Brain microvascular endothelial cell (primary cell): ENCODE data around the gene DGCR6L.
"Not testable (repeated sequence)": the region's sequence is repeated elsewhere in the genome, so short reads cannot be mapped to it uniquely, and the experiment has no call there.

Experiments used
- DNase-seq: peaks from one replicate; pipeline ENCODE4 v3.0.0-alpha.2; 2020
- H3K27ac ChIP-seq: fragments of 250-450 bp; sonication (Bioruptor Pico); 2 replicates; pipeline ENCODE4 v1.5.1; 2020; ENCODE audit warnings: mild to moderate bottlenecking, moderate library complexity
- H3K27me3 ChIP-seq: fragments of 250-450 bp; sonication (Bioruptor Pico); replicated peaks from 2 replicates; pipeline ENCODE4 v1.5.1; 2020; ENCODE audit warnings: mild to moderate bottlenecking
- H3K36me3 ChIP-seq: fragments of 250-450 bp; sonication (Bioruptor Pico); replicated peaks from 2 replicates; pipeline ENCODE4 v1.5.1; 2020; ENCODE audit warnings: mild to moderate bottlenecking
- H3K4me3 ChIP-seq: 2 replicates; pipeline ENCODE4 v1.5.1; 2011; ENCODE audit warnings: low read depth, mild to moderate bottlenecking, control low read depth, low read length, moderate library complexity
- CTCF ChIP-seq: IDR thresholded peaks from 2 replicates; pipeline ENCODE4 v1.5.1; 2011; ENCODE audit warnings: low read depth, mild to moderate bottlenecking, moderate library complexity, low read length, control low read depth, inconsistent platforms; ENCODE audit errors: missing control alignments
- in situ Hi-C: cut with HindIII; loops from 2 replicates; pipeline ENCODE4 v1.10.0; 2017; ENCODE audit warnings: low sequenced_read_pairs, low pct_ligation_motif_present

Gene DGCR6L

GRCh38 chr22:20284471-20285086 lies 35.3 kb downstream of the DGCR6L start:
- H3K4me3 ChIP-seq: no peak overlapping the region
- no peak for TF ChIP-seq CTCF
- no peaks in the 10 kb centered on the region for H3K36me3 ChIP-seq
- no peak for DNase-seq
- in situ Hi-C loops: no loop called here
- no peak overlapping the region for H3K27ac ChIP-seq
- peaks cover 9% of the 10 kb centered on the region for H3K27me3 ChIP-seq

GRCh38 chr22:20283674-20284066 lies 36.2 kb downstream of the DGCR6L start:
- in situ Hi-C loops: no loop called here
- H3K4me3 ChIP-seq: no peak overlapping the region

GRCh38 chr22:20282901-20283673 lies 36.8 kb downstream of the DGCR6L start:
- Histone ChIP-seq H3K36me3 (no peaks in the 10 kb centered on the region), H3K27me3 (peaks cover 9% of the 10 kb centered on the region), H3K4me3 (no peak overlapping the region), H3K27ac (no peak overlapping the region)
- no peak for DNase-seq
- TF ChIP-seq CTCF: no peak
- in situ Hi-C loops: no loop called here

More at GRCh38 chr22:20283674-20284066, 36.2 kb downstream of the DGCR6L start:
- H3K36me3 ChIP-seq: no peaks in the 10 kb centered on the region
- H3K27me3 ChIP-seq: peaks cover 9% of the 10 kb centered on the region
- no peak for DNase-seq
- no peak for TF ChIP-seq CTCF
- no peak overlapping the region for H3K27ac ChIP-seq

GRCh38 chr22:20281891-20282290 lies 38.0 kb downstream of the DGCR6L start:
- in situ Hi-C loops: no loop called here

GRCh38 chr22:20281473-20281872 lies 38.4 kb downstream of the DGCR6L start:
- in situ Hi-C loops, H3K36me3 ChIP-seq, H3K27ac ChIP-seq, DNase-seq, H3K4me3 ChIP-seq, H3K27me3 ChIP-seq: not testable (repeated sequence)

More at GRCh38 chr22:20281891-20282290, 38.0 kb downstream of the DGCR6L start:
- H3K27me3 ChIP-seq: peaks cover 9% of the 10 kb centered on the region
- no peak overlapping the region for H3K27ac ChIP-seq
- no peak overlapping the region for H3K4me3 ChIP-seq
- TF ChIP-seq CTCF: no peak
- no peaks in the 10 kb centered on the region for H3K36me3 ChIP-seq
- no peak for DNase-seq

GRCh38 chr22:20280866-20281265 lies 39.0 kb downstream of the DGCR6L start:
- Histone ChIP-seq H3K36me3 (no peaks in the 10 kb centered on the region), H3K27ac (no peak overlapping the region), H3K4me3 (no peak overlapping the region), H3K27me3 (peaks cover 9% of the 10 kb centered on the region)
- no peak for TF ChIP-seq CTCF
- in situ Hi-C loops: no loop called here
- no peak for DNase-seq

- H3K27me3 ChIP-seq, in situ Hi-C loops, DNase-seq: not testable (repeated sequence)
These were observed 39.7 kb downstream of the DGCR6L start for GRCh38 chr22:20280163-20280562.

More at GRCh38 chr22:20280163-20280562, 39.7 kb downstream of the DGCR6L start:
- not testable (repeated sequence) for H3K27ac ChIP-seq, H3K36me3 ChIP-seq, H3K4me3 ChIP-seq
